A549 (cell line): Measurements from ENCODE around the gene ATP8B4.

Source experiments
- EP300 ChIP-seq, 2 experiments: fragments of >200 bp; sonication (Bioruptor Twin); formaldehyde crosslinking; IDR thresholded peaks; 2 replicates in 1 of 2; 3 replicates in 1 of 2; pipeline ENCODE4 v1.6.1; 2016 to 2017
- FOXS1 ChIP-seq: fragments of 250-450 bp; sonication (Bioruptor Pico); IDR thresholded peaks from 2 replicates; pipeline ENCODE4 v1.5.0; 2020; ENCODE audit warnings: mild to moderate bottlenecking, moderate library complexity
- HEYL ChIP-seq: fragments of 250-450 bp; sonication (Bioruptor Pico); IDR thresholded peaks from 2 replicates; pipeline ENCODE4 v1.8.0; 2021; ENCODE audit warnings: mild to moderate bottlenecking, moderate library complexity
- HOXA7 ChIP-seq: fragments of 250-450 bp; sonication (Bioruptor Pico); IDR thresholded peaks from 2 replicates; pipeline ENCODE4 v1.5.0; 2020; ENCODE audit warnings: mild to moderate bottlenecking, moderate library complexity
- MAX ChIP-seq: IDR thresholded peaks from 2 replicates; pipeline ENCODE4 v1.6.1; 2012
- MAZ ChIP-seq: fragments of 150-350 bp; IDR thresholded peaks from 2 replicates; pipeline ENCODE4 v1.6.1; 2014; ENCODE audit warnings: antibody characterized with exemption, low read depth, low read length, borderline replicate concordance
- MYC ChIP-seq: IDR thresholded peaks from 2 replicates; pipeline ENCODE4 v1.6.1; 2012; ENCODE audit warnings: mild to moderate bottlenecking, inconsistent platforms, low read length, improper control_type of control experiment, borderline replicate concordance
- POLR2A ChIP-seq: IDR thresholded peaks from 2 replicates; pipeline ENCODE4 v1.6.1; 2012; ENCODE audit warnings: mild to moderate bottlenecking, low read length
- RAD21 ChIP-seq, 2 experiments: fragments of >200 bp in 1 of 2; sonication (Bioruptor Twin) in 1 of 2; formaldehyde crosslinking in 1 of 2; IDR thresholded peaks in 1 of 2; conservative IDR thresholded peaks in 1 of 2; 2 replicates in 1 of 2; 3 replicates in 1 of 2; pipeline ENCODE4 v1.6.1; 2012 to 2018; ENCODE audit warnings: inconsistent platforms in 1 of 2
- RFX5 ChIP-seq: fragments of 450-650 bp; IDR thresholded peaks from 2 replicates; pipeline ENCODE4 v1.7.1; 2014; ENCODE audit warnings: antibody characterized with exemption, mild to moderate bottlenecking, moderate library complexity
- ZFP36 ChIP-seq: fragments of 450-650 bp; IDR thresholded peaks from 2 replicates; pipeline ENCODE4 v1.6.1; 2014; ENCODE audit warnings: borderline replicate concordance; ENCODE audit not compliant: partially characterized antibody
- TF ChIP-seq, protein P1 (sequence below): fragments of >200 bp; sonication (Bioruptor Twin); formaldehyde crosslinking; IDR thresholded peaks from 3 replicates; pipeline ENCODE4 v1.5.1; 2016
- TF ChIP-seq, protein P2 (sequence below): fragments of >200 bp; sonication (Bioruptor Twin); formaldehyde crosslinking; IDR thresholded peaks from 3 replicates; pipeline ENCODE4 v1.6.1; 2016
- TF ChIP-seq, protein P3 (sequence below): fragments of 200-600 bp; sonication (generic); IDR thresholded peaks from 2 replicates; pipeline ENCODE4 v1.6.1; 2016; ENCODE audit warnings: antibody characterized with exemption, mild to moderate bottlenecking, moderate library complexity

- TF ChIP-seq, protein P1, sequence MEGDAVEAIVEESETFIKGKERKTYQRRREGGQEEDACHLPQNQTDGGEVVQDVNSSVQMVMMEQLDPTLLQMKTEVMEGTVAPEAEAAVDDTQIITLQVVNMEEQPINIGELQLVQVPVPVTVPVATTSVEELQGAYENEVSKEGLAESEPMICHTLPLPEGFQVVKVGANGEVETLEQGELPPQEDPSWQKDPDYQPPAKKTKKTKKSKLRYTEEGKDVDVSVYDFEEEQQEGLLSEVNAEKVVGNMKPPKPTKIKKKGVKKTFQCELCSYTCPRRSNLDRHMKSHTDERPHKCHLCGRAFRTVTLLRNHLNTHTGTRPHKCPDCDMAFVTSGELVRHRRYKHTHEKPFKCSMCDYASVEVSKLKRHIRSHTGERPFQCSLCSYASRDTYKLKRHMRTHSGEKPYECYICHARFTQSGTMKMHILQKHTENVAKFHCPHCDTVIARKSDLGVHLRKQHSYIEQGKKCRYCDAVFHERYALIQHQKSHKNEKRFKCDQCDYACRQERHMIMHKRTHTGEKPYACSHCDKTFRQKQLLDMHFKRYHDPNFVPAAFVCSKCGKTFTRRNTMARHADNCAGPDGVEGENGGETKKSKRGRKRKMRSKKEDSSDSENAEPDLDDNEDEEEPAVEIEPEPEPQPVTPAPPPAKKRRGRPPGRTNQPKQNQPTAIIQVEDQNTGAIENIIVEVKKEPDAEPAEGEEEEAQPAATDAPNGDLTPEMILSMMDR: no peak
- TF ChIP-seq MAX (no peak), FOXS1 (CRISPR knock-in tag) (no peak), RAD21 (conservative IDR thresholded peaks at IDR 0.05 in 1 of 2, IDR thresholded peaks at IDR 0.05 in 1 of 2) (no peak), HEYL (CRISPR knock-in tag) (no peak), POLR2A (no peak), MAZ (no peak), ZFP36 (no peak), MYC (no peak), RFX5 (no peak), HOXA7 (no peak), EP300 (IDR thresholded peaks at IDR 0.05) (no peak)
- TF ChIP-seq, protein P2, sequence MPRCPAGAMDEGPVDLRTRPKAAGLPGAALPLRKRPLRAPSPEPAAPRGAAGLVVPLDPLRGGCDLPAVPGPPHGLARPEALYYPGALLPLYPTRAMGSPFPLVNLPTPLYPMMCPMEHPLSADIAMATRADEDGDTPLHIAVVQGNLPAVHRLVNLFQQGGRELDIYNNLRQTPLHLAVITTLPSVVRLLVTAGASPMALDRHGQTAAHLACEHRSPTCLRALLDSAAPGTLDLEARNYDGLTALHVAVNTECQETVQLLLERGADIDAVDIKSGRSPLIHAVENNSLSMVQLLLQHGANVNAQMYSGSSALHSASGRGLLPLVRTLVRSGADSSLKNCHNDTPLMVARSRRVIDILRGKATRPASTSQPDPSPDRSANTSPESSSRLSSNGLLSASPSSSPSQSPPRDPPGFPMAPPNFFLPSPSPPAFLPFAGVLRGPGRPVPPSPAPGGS: no peak
- TF ChIP-seq, protein P3, sequence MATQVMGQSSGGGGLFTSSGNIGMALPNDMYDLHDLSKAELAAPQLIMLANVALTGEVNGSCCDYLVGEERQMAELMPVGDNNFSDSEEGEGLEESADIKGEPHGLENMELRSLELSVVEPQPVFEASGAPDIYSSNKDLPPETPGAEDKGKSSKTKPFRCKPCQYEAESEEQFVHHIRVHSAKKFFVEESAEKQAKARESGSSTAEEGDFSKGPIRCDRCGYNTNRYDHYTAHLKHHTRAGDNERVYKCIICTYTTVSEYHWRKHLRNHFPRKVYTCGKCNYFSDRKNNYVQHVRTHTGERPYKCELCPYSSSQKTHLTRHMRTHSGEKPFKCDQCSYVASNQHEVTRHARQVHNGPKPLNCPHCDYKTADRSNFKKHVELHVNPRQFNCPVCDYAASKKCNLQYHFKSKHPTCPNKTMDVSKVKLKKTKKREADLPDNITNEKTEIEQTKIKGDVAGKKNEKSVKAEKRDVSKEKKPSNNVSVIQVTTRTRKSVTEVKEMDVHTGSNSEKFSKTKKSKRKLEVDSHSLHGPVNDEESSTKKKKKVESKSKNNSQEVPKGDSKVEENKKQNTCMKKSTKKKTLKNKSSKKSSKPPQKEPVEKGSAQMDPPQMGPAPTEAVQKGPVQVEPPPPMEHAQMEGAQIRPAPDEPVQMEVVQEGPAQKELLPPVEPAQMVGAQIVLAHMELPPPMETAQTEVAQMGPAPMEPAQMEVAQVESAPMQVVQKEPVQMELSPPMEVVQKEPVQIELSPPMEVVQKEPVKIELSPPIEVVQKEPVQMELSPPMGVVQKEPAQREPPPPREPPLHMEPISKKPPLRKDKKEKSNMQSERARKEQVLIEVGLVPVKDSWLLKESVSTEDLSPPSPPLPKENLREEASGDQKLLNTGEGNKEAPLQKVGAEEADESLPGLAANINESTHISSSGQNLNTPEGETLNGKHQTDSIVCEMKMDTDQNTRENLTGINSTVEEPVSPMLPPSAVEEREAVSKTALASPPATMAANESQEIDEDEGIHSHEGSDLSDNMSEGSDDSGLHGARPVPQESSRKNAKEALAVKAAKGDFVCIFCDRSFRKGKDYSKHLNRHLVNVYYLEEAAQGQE: no peak
Measured at GRCh38 chr15:49919034-49919433, 200.0 kb downstream of the ATP8B4 start.
